Stimulated activated CD4-positive, alpha-beta T cell treated with anti-CD3 and anti-CD28 coated beads, Interleukin-4, amount 100 ng/mL, for 1 hour (primary cell): Measurements from ENCODE around the gene KLK6.

Experiments used
- DNase-seq: peaks from one replicate; pipeline ENCODE4 v3.0.0-alpha.2; 2020

KLK6 gene

DNA sequence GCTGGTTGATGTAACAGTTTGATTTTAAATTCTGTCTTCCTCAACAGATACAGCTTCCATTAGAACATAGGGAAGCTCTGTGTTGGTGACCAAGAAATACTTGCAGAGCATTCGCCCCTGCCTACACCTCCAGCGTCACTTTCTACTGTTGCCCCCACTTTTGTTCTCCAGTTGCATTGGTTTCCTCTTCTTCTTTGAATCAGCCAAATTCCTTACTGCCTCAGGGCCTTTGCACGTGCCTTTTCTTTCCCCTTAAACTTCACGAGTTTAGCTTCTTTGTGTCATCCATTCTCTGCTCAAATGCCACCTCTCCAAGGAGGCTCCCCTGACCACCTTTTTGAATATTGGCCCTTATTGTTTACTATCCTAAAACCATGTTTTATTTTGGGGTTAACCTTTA lies 22.3 kb downstream of the KLK6 start:
- no peak for DNase-seq

DNA sequence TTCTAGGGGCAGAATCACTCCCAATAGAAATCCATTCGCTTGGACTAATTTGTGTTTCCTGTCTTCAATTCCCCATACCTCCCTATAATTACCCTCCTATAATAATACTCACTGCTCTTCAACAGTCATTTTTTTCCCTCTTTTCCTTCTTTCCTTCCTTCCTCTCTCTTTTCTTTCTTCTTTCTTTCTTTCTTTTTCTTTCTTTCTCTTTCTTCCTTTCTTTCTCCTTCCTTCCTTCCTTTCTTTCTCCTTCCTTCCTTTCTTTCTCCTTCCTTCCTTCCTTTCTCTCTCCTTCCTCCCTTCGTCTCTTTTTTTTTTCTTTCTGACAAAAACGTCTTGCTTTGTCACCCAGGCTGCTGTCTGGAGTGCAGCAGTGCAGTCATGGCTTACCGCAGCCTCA lies 24.6 kb downstream of the KLK6 start:
- DNase-seq: no peak

DNA sequence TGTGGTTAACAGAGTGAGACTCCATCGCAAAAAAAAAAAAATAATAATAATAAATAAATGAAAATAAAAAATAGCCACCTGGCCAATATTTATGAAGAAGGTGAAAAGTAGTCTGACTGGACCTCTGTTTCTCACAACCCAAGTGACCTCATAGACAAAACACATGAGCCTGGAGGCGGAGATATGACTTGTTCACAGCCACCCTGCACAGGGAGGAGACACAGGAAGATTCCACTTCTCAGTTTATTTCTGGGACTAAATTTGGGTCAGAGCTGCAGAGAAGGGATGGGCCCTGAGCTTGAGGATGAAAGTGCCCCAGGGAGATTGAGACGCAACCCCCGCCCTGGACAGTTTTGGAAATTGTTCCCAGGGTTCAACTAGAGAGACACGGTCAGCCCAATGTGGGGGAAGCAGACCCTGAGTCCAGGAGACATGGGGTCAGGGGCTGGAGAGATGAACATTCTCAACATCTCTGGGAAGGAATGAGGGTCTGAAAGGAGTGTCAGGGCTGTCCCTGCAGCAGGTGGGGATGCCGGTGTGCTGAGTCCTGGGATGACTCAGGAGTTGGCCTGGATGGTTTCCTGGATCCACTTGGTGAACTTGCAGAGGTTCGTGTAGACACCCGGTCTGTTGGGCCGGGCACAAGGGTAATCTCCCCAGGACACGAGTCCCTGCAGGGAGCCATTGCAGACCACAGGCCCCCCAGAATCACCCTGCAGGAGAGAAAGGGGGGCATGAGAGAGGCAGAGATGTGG lies 26.1 kb downstream of the KLK6 start:
- DNase-seq: no peak

DNA sequence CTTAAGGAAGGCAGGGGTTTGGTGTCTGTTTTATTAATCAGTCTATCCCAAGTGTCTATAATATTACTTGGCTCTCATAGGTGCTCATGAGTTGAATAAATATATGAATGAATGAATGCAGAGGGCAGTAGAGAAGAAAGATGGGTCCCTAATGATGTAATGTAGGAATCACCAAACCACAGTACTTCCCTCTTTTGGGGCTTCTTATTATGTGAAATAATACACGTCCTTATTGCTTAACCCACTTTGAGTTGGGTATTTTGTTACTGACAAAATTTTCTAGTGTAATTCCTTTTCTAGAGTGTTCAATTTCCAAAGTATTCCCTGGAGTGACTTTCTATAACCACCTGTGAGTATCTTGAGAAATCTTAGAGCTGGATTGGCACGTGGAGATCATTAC lies 29.8 kb downstream of the KLK6 start:
- DNase-seq: no peak

DNA sequence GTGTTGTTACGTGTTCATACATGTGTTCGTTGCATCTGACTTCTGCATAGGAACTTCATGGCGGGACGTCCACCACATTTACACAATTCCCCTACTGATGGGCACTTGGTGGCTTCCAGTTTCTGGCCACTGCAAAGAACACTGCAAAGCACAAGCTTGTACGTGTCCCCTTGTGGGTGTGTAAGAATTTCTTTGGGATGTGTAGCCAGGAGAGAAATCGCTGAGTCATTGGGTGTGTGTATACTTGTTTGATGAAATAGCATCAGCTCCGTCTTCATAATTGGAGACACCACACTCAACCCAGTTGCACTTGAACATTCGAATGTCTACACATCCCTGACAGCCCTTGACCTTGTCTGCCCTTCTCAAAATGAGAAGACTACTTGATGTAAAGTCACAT lies 35.8 kb downstream of the KLK6 start:
- no peak for DNase-seq

DNA sequence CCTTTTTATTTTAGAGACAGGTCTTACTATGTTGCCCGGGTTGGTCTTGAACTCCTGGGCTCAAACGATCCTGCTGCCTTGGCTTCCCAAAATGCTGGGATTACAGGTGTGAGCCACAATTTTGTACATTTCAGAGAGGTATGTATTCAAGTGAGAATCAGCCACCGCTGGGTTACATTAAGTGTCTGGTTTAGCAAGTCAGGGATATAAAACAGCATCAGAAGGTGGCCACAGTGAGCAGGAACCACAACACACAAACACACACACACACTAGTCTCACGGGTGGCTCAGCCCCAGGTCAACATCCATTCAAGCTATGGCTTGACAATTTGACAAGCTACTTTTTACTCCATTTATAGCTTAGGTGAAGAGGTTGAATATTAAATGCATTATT lies 36.7 kb downstream of the KLK6 start:
- no peak for DNase-seq

DNA sequence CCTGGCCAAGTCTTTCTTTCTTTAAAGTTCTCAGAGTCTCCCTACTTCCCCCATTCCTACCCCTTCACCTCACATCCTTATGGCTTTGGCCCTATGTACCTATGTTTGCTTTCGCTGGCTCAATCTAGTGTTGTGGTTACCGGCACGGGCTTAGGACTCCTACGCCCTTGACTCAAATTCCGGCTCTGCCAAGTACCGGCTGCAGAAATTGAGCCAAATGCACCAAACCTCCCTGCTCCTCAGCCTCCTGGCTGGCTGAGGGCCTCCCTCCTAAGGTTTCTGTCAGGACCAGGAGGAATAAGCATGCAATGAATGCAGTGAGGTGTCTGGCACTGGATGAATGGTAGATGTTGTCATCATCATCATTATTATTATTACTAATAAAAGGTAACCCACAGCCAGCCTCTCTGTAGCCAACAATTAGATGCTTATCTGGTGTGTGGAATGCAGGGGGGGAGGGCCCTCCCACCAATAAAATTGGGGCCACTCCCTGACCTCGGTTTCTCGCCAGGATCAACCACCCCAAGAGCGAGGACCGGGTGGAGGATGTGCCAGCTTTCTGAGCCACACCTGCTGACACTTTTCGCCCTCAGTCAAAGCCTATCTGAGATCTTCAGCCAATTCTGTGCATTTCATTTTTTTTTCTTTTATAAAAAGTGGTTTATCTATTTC lies 37.2 kb downstream of the KLK6 start:
- DNase-seq: no peak

DNA sequence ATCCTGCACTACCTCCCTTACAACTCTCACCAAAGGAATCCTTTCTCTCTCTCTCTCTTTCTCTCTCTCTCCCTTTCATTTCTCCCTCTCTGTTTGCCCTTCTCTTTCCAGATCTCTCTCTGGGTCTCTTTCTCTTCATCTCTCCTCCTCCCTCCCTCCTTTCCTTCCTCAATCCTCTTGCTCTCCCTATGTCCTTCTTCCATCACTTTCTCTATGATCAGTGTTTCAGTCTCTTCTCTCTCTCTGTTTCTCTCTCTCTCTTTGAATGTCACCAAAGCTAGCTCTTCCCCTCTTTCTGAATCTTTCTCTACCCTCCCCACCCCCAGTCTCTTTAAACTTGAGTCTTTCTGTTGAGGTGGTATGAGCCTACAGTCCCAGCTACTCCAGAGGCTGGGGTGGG lies 38.4 kb downstream of the KLK6 start:
- no peak for DNase-seq

DNA sequence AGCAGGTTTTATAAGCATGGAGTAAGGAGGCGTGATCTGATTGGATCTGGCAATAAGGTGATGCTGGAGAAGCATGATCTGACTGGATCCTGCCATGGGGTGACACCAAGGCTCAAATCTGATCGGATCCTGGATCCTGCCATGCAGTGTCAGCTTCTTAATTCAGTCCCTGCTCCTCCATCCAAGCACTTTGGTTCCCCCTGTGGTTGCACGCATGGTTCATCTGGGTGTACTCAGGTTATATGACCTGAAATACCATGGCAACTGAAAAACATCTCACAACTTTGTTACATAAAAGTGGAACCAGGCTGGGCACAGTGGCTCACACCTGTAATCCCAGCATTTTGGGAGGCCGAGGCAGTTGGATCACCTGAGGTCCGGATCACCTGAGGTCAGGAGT lies 40.6 kb downstream of the KLK6 start:
- DNase-seq: no peak

DNA sequence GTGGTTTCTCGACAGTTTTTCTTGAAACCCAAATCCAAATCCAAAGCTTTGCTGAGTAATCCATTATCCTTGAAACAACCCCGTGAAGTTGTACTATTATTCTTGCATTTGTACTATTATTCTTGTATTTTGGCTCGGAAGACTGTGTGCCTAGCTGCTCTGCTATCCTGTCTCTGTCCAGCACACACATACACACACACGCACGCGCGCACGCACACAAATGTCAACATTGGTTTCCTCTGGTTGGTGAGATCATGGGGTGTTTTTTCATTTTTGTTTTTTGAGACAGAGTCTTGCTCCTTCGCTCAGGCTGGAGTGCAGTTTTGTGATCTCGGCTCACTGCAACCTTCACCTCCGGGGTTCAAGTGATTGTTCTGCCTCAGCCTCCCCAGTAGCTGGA lies 43.2 kb downstream of the KLK6 start:
- DNase-seq: no peak

DNA sequence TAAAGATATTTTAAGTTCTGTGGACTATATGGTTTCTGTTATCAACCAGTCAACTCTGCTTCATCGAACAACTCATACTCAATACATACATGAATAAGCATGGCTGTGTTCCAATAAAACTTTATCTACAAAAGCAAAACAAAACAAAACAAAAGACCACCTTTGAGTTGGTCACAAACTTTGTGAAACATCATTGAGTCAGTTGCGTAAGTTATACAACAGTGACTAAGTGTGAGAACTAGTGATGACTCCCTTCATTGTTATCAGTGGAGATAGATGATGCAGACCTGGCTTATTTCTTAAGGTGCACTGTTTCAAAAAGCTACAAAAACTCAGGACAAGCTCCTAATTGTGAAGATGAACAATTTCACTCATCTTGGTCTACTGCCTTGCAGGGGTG lies 43.7 kb downstream of the KLK6 start:
- no peak for DNase-seq

DNA sequence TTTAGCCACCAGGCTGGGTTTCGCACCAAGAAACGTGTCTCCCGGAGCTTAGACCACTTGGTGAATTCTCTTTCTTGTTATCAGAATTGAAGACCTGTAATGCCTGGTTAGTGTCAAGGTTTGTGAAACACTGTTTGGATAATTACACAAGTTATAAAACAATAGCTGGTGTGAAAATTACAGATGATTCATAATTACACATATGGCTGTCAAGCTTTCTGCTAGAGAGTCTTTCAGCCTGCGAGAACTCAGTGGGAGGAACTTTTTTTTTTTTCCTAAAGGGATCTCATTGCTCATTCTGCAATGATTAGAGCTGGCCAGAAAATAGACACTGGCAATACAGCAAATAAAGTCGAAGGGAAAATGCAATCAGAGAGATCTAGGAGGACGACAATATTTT lies 44.8 kb downstream of the KLK6 start:
- no peak for DNase-seq

DNA sequence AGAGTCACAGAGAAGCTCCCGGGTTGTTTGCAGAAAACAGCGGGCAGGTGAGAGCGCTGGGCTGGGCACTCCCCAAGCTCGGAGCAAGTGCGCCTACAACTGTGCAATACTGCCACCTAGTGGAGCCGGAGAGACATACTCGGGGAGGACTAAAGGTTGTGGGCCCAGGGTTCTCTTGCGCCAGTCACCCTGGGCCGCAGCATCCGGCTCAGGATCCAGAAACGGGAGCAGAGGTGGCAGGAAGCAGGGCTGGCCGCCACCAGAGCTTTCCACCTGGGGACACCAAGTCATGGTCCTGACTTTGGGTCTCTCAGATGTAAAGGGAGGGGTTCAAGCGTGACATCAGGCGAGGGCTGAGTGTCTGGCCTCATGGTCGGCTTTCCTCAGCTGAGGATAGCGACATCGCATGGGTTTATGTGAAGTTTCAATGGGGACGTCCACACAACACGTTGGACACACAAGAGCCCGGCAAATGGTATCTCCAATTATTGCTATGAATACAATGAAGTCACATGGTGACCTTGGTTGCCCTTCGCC lies 47.0 kb downstream of the KLK6 start:
- DNase-seq: peak; percentile 72

DNA sequence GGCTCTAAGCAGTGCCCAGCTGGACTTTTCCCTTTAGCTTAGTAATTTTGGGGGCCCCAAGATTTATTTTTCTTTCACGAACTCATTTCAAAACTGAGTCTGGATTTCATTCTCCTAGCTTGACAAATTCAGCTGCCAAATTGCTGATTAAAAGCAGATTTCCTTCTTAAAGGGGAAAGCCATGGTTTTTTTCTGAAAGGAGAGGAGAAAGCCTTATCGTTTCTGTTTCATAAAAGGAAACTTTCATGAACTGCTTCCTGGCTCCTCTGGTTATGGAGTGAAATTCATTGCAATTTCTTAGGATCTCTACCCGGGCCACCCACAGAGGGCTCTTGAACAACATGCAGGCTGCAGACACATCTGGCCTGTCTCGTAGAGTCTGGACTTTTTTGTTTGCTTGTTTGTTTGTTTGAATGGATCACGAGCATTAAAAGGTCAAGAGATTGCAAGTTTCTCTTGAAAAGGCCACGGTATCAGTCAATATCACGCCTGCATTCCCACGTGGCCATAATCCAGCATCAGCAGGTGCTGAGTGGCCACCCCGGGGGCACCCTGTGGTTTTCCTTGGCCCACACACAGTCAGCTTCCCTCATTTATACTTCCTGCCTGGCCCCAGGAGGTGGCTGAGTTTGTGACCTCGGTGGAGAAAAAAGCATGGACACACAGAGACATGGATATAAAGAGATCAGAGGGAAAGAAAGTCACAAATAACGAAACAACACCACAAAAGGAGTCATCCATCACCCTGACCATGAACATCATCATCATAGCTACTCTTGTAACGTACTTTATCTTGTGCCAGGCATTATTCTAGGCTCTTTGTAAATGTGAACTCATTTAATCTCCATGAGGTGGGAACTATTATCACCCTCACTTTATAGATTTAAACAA lies 47.7 kb downstream of the KLK6 start:
- DNase-seq: no peak

DNA sequence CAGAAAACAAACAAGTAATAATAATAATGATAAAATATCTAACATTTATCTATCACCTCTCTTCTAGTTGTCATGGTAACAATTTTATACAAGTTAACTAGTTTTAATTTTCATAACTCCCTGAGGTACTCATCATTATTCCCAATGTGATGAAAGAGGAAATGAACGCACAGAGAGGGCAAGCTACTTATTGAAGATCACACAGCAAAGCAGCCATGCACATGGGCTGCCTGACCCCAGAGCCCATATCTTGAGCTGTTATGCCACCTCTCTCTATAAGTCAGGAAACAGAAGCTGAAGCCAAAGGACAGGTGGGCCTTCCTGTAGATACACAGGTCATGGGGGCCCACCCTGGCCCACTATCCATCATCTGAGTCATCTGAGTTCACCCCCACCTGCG lies 53.3 kb downstream of the KLK6 start:
- no peak for DNase-seq

DNA sequence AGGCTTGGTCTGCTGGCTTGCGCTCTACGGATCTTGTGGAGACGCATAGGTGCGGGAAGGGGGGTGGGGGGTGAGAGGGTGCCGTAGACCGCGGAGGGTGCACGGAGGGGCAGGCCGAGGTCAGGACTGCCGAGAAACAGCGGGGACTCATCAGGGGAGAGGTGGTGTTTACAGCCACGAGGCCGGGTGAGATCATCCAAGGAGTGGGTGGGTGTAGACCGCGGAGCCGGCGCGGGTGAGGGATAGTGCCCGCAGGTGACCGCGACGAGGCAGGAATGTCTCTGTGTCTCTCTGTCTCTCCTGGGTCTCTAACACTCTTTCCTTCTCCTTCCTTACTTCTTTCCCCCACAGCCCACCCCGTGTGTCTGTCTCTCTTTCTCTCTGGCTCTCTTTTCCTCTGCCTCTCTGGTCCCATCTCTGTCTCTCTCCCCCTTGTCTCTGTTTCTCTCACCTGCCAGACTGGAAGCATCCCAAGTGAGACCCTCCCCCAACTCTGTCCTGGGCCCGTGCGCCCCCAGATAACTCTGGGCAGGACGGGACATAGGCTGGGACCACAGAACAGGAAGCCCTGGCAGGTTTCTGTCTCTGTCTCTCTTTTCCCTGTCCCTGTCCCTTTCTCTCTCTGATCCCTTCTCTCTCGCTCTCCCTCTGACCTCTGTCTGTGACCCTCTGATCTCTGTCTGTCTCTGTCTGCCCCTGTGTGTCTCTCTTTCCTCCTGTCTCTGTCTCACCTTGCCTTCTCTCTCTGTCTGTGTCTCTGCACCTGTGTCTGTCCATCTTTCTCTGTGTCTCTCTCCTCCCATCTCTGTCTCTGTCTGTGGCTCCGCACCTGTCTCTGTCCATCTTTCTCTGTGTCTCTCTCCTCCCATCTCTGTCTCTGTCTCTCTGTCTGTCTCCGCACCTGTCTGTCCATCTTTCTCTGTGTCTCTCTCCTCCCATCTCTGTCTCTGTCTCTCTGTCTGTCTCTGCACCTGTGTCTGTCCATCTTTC lies 56.4 kb downstream of the KLK6 start:
- DNase-seq: no peak

DNA sequence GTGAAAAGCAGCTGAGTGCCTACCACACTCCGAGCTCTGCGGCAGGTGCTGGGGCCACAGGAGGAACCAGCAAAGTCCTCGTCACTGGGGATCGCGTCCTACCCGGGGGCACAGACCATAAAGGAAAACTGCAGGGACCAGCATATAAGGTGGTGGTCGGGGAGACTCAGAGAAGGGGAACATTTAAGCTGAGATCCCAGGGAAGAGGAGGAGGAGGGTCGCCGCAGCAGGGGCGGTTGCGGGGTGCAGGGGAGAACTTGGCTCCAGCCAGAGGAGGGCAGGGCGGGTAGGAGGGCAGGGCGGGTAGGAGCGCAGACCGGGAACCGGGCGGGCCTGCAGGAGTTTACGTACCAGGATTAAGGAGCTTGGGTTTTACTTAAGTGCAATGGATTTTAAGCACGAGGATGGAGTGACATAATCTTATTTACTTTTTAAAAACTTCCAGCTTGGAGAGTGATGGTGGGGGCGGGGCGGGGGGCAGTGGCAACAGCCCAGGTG lies 57.2 kb downstream of the KLK6 start:
- no peak for DNase-seq

DNA sequence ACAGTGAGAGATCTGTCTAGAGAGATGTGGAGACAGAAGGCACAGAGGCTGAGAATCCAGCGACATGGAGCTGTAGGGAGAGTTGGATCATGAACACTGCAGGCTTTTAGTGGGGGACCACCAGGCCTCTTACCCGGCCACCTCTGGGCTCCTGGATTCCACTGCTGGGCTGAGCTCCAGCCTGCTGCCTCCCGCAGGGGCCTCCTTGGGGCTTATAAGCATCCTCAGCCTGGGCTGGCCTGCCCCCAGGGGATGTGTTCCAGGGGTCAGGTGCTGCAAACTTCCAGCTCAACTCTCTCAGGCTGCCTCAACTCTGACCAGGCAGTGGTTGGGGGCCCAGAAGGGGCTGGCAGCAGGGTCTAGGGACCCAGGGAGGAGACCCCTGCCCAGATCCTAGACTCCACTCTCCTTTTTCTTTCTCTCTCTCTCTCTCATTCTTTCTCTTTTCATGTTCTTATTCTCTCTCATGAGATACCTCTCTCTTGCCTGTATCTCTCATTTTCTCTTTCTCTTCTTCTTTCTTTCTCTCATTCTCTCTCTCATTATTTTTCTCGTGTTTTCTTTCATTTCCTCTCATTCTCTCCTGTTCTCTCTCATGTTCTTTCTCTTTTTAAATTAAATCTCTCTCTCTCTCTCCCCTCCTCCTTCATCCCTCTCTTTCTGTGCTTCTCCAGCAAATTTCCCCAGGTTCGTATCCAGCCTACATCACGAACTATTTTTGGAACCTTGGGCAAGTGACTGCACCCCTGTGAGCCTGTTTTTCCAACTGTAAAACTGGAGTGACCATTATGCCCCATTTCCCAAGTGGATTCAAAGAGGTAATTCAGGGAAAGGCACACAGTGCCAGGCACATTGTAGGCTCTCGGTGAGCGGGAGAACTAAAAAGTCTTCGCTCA lies 57.9 kb downstream of the KLK6 start, which contains the start of gene KLK4:
Gene KLK4, minus strand, starts transcription at position 190 of the 896 bp plus-strand sequence. CDS start 657 bp downstream, outside the sequence.
- no peak for DNase-seq

DNA sequence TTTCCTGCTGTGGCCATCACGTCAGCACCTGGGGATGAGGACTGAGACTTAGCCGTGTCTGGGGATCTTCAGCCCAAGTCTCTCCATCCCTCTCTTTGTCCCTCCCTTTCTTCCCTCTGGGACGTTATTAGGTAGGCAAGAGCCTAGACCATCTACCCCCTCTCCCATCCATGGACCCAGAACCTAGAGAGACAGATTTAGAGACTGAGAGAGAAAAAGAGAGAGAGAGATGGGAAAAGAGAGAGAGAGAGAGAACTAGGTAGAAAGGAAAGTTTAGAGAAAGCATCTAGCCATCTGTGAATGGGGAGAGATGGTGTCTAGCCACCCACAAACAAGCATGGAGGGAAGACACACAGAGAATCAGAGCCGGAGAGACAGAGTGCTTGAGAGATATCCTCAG lies 58.7 kb downstream of the KLK6 start:
- no peak for DNase-seq

DNA sequence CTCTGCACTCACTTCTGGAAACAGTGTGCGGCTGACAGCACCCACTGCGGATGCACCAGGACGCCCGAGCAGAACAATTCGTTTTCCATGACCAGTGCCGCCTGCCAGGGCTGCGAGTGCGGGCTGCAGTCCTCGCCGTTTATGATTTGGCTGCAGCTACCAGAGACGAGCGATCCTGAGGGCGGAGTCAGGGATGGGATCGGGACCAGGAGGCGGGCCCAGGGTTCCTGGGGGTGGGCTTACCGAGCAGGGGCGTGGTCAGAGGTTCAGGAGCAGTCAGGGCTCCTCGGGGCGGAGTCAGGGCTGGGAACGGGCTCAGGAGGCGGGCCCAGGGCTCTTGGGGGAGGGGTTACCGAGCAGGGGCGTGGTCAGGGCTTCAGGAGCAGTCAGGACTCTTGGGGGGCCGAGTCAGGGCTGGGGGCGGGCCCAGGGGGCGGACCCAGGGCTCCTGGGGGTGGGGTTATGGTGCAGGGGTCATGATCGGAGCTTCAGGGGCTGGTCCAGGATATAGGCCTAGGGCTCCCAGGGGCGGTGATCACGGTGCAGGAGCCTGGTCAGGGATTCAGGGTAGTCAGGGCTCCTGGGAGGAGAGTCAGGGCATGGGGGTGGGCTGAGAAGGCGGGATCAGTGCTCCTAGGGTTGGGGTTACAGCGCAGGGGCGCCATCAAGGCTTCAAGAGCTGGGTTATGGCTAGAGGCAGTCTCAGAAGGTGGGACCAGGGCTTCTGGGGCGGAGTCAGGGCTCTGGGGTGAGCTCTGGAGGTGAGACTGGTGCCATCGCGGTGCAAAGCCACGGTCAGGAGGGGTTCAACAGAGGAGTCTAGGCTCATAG lies 59.9 kb downstream of the KLK6 start:
- peak; percentile 34 for DNase-seq
